Superior temporal gyrus (tissue), 1 donor: ENCODE data around the gene WDR27.
"Not testable (repeated sequence)": the region's sequence is repeated elsewhere in the genome, so short reads cannot be mapped to it uniquely, and the experiment has no call there.

Experiments
- DNase-seq: peaks from one replicate; pipeline ENCODE4 v3.0.0-alpha.2; 2016; ENCODE audit errors: extremely low spot score

WDR27 gene

DNA sequence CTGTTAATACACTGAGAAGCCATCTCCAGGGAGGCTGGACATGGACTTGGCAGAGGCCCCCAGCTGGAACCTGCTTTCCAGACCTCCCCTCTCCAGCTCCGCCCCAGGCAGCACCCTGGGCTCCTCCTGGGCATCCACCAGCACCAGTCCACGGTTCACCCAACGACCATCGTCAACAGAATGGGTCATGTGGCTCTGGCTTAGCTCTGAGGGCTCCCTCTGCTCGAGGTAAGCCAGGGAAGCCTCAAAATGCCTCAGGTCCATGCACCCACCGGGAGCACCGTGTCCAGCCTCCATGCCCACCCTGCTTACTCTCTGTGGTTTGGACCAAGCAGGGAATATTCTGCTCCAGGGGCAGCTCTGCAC is 40.5 kb downstream of the WDR27 start:
- no peak for DNase-seq

DNA sequence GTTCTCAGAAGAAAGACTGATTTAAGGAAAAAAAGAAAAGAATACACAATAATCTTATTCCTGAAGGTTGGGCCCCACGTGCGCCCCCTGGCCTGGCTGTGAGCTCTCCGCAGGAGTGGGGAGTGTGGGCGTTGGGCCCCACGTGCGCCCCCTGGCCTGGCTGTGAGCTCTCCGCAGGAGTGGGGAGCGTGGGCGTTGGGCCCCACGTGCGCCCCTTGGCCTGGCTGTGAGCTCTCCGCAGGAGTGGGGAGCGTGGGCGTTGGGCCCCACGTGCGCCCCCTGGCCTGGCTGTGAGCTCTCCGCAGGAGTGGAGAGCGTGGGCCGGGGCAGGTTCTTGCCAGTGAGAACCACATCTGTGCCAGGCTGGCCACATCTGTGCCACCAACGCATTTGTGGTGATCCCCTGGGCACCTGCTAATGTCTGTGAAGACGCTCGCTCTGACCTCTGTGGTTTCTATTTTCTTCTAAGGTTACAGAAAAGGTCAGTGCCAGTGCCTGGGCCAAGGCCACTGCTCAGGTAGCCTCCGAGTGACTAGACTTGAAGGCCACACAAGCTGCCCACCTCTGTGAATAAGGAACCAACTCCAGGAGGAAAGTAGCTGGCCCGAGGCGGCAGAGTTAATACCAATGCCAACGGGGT is 41.0 kb downstream of the WDR27 start:
- no peak for DNase-seq

- no peak for DNase-seq
These were observed 41.8 kb downstream of the WDR27 start for GRCh38 chr6:169659820-169660610.

DNA sequence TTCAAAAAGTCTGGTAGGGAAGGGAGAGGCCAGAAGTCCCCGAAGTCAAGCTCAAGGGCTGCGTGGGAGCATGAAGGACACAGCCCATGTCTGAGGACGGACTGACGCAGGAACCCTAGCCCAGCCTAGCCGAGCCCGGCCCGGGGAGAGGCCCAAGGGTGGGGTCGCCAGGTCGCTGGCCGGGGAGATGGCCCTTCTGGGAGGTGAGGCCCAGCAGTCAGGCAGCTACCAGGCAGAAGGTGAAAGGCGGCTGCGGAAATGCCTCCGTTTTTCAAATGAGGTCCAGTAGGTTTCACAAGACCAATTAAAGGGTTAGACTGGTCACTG is 44.6 kb downstream of the WDR27 start:
- DNase-seq, result no peak

- no peak for DNase-seq
These were observed 45.1 kb downstream of the WDR27 start for GRCh38 chr6:169656546-169657283.

DNA sequence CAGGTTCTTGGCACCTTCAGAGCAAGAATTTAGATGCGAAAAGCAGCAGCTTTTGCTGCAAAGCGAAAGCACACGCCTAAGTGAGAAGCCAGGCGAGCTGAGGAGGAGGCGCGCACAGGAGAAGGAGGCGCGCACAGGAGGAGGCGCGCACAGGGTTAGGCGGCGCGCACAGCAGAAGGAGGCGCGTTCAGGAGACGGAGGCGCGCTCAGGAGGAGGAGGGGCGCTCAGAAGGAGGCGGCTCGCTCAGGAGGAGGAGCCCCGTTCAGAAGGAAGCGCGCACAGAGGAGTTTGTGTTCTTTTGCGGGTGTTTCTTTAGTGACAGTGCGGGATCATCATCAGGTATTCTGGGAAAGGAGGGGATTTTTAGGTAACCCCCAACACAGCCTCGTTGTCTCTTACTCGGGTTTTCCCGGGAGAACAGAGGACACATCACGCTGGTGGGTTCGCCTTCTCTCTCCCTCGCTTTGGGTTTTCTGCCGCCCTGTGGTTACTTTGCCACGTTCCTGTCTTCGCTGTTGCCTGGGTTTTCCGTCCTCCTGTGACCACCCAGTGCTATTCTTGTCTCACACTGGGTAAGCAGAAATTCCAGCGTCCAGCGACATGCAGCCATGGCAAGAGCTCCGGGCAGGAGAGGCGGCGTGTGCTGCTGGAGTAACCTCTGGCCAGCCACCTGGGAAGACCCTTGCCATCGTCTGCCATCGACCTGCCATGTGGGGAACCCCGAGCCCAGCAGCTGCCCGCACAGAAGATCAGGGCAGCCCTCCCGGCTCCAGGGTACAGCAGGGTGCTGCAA is 47.0 kb downstream of the WDR27 start:
- DNase-seq, result peak; percentile 67

DNA sequence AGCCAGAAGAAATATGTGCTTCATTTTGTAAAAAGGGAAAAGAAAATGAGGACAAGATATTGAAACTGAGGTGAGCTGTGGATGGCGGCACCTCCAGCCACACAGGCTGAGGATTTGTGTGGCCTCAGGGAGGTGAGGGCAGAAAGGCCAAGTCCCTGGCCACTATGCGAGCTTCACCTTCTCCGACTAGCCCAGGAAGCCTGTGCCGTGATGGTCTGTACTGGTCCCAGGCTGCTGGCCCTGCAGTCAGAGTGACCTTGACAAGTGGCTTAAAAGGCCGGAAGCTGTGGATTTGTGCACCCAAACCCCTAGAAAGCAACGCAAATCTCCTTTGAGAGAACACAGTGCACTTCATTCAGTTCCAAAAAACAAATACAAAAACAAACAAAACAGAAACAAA is 48.1 kb downstream of the WDR27 start:
- no peak for DNase-seq

GRCh38 chr6:169652896-169653295 is 48.9 kb downstream of the WDR27 start:
- no peak for DNase-seq

- DNase-seq, result no peak
These were observed 50.3 kb downstream of the WDR27 start for GRCh38 chr6:169651498-169651897.

- DNase-seq, result no peak
These were observed 50.9 kb downstream of the WDR27 start for GRCh38 chr6:169650959-169651292.

DNA sequence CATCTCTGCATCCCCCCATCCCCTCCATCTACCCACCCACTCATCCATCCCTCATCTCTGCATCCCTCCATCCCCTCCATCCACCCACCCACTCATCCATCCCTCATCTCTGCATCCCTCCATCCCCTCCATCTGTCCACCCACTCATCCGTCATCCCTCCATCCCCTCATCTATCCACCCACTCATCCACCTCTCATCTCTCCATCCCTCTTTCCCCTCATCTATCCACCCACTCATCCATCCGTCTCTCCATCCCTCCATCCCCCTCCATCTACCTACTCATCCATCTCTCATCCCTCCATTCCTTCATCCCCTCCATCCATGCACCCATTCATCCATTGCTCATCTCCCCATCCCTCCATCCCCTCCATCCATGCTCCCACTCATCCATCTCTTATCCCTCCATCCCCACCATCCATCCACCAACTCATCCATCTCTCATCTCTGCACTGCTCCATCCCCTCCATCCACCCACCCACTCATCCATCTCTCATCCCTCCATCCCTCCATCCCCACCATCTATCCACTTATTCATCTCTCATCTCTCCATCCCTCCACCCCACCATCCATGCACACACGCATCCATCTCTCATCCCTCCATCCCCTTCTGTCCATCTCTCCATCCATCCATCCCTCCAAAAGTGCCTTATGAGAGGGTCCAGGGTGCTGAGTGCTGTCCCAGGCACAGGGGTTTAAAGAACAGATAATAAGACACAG is 51.4 kb downstream of the WDR27 start:
- no peak for DNase-seq

- no peak for DNase-seq
These were observed 53.2 kb downstream of the WDR27 start for GRCh38 chr6:169648617-169649016.

- DNase-seq, result no peak
These were observed 53.7 kb downstream of the WDR27 start for GRCh38 chr6:169648092-169648491.

DNA sequence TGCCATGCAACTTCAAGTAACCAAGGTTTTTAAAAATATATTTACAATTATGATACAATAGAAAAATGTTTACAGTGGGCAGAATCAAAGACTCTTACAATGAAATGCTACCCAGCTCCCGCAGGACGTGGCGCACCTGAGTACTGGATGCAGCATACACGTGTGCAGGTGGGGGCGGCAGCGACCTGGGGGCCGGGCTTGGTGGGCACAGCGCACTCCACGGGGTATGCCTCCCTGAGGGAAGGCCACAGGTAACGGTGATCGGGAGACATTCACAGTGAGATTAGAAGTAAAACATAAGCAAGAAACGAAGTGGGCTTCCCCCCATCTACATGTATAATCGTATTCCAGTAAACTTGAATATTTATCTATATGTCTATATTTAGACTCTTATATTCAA is 54.2 kb downstream of the WDR27 start:
- DNase-seq, result no peak

DNA sequence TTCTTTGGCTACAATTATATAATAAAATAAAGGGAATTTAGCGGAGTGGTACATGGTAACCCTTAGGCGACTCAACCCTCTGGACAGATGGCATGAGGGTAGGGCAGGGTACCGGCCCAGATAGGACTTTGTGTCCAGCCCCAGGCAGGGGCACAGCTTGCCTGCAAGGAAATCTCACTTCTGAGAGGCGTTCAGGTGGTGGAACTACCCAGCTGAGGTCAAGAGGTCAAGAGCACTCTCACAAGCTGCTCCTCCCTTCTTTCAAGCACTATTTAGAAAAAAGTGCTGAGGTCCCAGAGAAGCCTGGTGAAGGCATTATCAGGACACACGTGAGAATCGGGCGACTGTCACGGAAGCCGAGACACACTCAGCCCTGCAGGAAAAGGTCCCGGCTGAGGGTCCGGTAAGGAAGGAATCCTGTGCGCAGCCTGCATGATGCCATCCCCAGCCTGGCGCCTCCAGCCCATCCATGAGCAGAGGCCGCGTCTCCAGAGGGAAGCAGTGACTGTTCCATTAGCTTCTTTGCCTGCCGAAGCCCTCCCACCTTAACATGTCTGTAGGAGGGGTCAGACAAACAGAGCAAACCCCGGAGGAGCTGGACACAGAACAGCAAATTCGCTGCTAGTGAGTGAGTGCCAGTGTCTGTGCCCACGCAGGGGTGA is 54.8 kb downstream of the WDR27 start:
- DNase-seq, result no peak

GRCh38 chr6:169645459-169645858 is 56.4 kb downstream of the WDR27 start:
- DNase-seq, result not testable (repeated sequence)

GRCh38 chr6:169643521-169643920 is 58.3 kb downstream of the WDR27 start:
- no peak for DNase-seq

DNA sequence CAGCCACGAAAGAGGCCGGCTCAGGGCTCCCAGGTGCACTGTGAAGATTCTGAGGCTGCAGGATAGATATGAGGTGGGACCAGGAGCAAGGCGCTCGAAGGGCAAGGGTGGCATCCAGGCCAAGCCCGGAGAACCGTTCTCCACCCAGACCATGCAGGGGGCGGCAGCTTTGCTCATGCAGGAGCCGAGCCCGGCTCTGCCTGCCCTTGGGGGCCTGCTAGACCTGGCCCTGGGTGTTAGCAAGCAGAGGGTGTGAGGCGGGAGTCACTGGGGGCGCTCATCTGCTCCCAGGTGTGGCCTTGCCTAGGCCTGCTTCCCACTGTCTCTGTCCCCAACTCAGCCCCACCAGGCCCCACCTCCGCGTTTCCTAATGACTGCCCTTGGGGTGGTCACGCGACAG is 59.4 kb downstream of the WDR27 start:
- no peak for DNase-seq

GRCh38 chr6:169641461-169642085 is 60.3 kb downstream of the WDR27 start:
- DNase-seq, result no peak

DNA sequence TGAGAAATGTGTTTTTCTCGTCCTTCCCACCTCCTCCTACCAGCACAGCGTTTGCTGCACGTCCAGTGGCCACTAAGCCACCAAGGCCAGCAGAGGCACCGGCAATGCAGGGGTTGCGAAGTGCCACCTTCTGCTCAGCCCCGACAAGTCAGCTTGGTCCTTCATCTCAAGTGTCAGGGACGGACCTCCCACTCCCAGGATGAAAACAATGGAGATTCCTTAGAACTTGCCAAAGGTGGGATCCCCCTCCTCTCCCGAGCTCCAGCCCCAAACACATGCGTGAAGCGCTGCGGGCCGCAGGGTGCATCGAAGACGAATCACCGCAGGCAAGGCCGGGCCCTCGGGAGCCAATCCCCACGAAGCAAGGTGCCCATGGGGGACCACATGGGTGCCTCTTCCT is 60.8 kb downstream of the WDR27 start:
- no peak for DNase-seq
